Mesenteric fat pad (tissue), 1 donor: ENCODE measurements around the gene RASGRP3. TPM values are rescaled to one million over a fixed set of nuclear protein-coding genes. Genes with fewer than 3 reads are reported as not detected.

Experiments used
- DNase-seq: peaks from one replicate; pipeline ENCODE4 v3.0.0-alpha.2; 2020; ENCODE audit warnings: low spot score
- total RNA-seq: library from RNA; stranded (reverse); fragmentation: NEBNext Ultra II Directional; extraction: Animal tissue kit (Norgen Biotek cat#: 25700); gene quantifications from one replicate; pipeline ENCODE4 v1.2.1, GENCODE V29; 2021
- donor health status: DM: yes; HTN: yes; CAD: no.

The RASGRP3 gene
- total RNA-seq, 1 donor from 2014 or later: 16.1 TPM

DNA sequence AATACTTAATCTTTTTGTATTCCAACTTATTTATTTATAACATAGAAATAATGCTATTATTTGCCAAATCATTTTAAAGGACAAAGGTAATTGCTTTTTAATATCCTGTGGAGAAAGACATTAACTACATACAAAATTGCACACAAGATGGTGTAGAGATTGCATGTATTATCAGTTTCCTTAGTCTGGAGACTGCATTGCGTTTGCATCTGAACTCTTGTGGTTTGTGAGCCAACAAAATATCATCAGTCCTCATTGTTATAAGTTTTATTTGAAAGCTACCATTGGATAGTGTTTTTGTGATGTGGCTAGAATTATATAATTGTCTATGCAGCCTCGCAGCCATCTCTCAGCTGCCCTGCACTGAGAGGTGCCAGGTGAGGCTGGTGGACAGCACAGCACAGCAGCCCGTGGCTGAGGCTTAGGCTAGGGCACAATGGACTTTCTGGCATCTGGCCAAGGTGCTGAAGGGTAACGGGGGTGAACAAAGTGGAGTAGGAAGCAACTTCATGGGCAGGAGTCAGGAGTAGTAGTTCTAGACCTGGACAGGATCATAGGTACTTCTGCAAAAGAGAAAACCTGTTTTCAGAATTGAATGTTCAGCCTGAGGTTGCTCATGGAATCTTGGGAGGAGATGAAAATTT, 15.1 kb downstream of the RASGRP3 start:
- no peak for DNase-seq

DNA sequence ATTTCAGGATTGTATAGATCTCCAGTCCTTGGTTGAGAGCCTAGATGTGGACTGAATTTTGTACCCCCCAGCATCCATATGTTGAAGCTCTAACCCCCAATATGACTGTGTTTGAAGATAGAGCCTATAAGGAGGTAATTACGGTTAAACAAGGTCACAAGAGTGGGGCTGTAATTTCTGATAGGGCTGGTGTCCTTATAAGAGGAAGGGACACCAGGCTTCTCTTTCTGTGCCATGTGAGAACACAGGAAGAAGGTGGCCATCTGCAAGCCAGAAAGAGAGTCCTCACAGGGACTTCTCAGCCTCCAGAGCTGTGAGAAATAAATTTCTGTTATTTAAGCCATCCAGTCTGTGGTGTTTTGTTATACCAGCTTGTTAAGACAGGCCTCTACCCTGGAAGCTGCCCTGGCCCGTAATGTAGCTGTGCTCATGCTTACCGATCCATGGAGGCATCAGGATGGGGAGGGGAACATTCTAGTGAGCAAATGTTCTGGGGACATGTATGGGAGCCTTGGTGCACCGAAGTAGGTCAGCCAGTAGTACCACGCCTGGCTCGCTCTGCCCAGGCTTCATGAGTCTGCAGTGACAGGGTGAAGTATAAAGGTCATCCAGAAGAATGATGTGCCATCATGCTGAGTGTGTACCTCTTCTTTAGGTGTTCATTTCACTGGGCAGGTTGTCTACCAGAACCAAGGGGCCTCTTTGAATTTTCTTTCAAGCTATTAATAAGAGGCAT, 16.1 kb downstream of the RASGRP3 start:
- DNase-seq: no peak

DNA sequence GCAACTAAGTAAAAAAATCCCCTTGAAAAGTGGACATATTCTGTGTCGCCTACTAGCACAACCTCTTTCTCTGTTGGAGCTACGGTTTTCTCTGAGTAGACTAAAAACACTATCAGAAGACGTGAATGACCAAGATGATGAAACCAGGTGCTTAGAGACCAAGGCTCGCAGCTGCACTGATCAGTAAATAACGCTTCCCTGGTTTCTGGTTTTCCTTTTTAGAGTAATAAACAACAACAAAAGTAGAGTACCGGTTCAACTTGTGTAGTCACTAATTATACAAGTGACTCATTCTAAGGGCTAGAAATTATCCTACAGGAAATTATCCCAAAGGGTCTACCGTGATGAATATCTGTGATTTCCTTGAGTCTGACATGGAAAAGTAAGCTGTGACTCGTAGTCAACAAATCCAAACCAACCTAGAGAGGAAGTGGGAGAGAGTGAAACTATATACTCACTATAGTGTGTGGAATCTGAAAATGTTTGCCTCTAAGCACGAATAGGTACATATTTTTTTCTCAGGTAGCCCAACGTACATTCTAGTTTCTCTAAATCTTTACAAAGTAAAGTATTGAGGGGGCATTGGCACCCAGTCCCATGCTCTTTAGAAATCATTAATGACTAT, 17.8 kb downstream of the RASGRP3 start:
- DNase-seq: no peak

DNA sequence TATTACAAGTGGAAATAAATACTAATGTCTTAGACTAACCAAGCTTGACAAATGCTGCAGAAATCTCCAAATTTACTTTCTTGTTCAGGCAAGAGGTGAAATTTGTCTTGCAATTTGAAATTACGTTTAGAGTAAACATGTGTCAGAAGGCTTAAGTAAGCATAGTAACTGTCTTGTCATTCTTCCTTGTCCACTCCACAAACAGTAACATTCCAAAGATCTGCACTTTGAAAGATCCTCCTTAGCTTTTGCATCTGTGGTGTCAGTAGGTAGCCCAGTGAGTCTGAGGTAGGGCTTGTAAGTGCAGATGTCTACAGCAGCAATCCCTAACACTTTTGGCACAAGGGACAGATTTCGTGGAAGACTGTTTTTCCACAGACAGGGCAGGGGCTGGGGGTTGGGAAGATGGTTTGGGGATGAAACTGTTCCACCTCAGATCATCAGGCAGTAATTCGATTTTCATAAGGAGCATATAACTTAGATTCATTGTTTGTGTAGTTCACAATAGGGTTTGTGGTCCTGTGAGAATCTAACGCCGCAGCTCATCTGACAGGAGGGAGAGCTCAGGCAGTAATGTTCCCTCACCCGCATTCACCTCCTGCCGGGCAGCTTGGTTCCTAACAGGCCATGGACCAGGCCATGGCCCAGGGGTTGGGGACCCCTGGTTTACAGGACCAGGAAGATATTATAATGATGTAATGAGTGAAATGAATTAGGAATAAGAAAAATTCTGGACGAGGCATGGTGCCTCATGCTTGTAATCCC, 18.6 kb downstream of the RASGRP3 start:
- DNase-seq: no peak

DNA sequence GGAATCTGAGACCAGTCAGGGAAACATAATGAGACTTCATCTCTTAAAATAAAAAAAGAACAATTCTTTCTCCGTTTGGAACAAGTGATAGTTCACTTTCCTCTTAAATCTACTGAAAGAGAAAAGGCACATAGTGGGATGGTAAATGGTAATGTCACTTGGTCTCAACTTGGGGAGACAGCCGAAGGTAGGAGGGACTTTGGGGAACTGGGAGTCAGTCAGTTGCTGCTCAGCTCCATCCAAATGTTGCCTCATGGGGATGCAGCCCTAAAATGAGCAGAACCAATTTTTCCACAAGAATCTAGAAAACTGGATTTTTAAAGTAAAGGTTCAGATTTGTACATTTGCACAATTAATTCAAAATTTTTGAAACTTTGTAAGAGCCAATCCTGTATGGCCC, 19.2 kb downstream of the RASGRP3 start:
- no peak for DNase-seq

DNA sequence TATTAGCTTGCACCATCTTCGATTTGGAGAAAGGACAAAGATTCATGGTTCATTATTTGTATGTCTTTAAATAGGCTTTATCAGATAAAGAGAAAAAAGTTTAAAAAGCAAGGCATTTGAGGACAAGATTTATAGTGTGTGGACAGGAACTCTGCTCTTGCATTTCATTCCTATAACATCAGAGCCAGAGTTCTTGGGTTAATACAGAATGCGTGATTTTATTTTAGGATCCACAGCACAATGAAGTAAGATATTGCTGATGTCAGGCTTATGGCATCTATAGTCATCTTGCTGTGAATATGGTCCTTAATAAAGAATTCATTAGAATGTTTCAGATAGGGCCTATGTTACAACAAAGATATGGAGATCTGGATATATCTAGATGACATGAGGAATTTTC, 19.7 kb downstream of the RASGRP3 start:
- no peak for DNase-seq

DNA sequence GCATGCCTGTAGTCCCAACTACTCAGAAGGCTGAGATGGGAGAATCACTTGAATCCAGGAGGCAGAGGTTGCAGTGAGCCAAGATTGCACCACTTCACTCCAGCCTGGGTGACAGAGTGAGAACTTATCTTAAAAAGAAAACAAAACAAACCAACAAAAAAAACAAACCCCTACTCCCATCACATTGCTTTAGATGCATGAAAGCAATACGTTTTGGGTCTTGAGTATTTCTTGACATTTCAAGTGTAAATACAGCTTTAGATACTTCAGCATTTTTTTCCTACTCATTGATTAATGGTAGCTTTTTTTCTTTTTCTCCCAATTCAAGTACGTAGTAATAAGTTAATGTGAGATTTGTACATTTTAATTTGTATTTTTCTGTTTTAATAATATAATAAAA, 20.3 kb downstream of the RASGRP3 start:
- DNase-seq: no peak

DNA sequence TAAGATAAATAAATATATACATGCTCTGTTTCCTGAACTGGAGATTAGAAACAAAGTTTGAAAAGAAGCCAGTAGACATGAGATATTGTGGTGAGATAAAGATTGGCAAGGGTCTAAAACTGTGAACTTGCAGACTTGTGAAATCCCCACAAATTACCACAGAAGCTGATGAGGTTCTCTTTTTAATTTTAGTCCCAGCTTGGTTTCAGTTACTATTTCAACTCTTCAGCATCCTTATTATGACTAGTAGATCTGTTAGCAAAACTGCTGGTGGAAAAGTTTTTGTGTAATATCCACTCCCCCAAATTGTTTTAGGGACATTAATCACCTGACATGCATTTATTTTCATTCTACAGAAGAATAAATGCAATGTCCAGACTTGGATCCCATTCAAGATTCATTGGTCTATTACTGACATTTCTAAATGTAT, 20.8 kb downstream of the RASGRP3 start:
- DNase-seq: no peak

DNA sequence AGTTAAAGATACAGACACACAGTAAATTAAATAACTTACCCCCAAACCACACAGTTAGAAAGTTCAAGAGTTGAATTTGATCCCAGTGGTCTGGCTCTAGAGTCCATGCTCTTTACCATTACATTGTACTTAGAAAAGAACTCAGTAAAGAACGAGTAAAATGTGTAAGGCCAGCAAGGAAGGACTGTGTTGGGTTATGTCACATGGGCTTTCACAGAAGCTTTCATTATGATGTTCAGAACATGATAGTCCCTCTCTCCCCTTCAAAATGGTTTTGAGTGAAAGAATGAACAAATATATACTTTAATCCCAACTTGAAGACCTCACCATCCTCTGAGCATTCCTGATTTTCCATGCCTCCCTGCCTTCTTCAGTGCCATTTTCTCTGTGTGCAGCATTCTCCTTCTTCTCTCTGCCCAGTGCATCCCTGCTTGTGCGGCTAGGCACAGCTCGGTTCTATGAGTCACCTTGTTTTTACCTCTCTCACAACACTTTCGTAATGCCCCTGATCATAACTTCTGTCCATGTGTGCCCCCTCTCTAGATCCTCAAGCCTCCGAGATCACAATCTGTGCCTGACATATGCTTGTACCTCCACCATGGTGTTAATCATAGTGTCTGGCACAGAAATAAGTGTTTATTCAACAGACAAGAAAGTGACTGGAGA, 22.0 kb downstream of the RASGRP3 start:
- no peak for DNase-seq

DNA sequence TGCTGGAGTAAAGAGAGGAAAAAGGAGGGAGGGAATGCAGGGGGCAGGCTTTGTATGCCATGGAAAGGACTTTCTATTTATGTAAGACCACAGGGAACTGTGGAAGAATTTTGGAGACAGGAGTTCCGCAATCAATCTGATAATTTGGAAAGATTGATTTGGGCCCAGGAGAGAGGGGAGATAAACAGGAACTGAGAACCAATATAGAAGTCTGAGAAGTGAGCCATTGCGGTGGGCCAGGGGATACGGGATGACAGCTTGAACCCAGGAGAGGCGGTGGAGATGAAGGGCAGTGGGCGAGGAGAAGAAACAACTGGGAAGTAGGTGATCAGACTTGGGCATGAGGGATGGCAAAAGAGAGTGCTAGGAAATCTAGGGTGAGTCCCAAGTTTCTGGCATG, 23.7 kb downstream of the RASGRP3 start:
- DNase-seq: no peak

DNA sequence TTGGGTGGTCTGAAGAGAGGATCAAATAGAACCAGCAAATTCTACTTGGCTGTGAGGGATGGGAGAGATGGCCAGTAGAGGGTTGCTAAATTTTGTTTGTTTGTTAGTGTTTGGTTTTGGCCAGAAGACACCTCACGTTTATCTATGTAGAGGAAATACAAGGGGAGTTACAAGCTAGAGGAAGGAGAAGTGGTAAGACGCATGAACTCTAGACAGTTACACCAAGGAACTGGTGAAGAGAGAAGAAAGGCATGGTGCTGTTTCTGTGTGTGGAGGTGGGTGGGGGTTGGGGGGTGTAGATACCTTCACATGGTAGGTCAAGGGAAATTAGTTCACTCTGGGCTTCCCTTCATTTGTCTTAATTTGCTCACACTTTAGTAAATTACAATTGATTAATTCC, 25.6 kb downstream of the RASGRP3 start:
- no peak for DNase-seq

DNA sequence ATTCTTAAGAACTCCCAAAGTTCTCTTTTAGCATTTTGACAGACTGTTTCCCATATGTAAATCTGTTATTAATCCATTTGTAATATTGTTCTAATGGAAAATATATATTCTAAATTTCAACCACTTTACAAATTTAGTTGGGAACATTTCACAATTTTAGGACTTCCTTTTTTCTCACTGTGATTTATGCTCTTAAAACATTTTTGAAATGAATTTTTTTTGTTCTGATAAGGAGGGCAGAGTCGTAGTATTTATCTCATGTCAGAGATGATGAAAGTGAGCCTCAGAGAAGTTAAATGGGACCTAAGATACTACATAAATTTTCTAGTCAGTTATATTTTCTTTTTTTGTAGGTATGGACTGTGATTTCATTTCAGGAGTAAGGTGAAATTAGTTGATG, 26.6 kb downstream of the RASGRP3 start:
- DNase-seq: no peak

DNA sequence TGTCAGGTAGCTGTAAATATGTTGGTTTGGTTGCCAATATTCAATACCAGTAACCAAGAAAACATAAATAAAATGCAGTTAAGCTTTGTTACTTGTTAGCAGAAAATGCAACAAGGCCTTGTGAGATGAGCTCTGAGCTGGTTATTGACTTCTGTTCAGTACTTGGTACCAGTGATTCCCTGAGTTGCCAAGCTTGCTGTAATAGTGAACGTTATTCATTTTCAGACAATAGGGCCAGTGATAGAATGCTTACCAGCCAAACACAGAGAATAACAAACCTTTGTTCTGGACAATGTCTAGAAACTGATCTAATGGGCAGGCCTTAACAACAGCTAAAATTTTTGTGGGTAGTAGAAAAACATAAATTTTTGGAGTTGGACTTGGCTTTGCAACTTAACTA, 29.5 kb downstream of the RASGRP3 start:
- DNase-seq: no peak

DNA sequence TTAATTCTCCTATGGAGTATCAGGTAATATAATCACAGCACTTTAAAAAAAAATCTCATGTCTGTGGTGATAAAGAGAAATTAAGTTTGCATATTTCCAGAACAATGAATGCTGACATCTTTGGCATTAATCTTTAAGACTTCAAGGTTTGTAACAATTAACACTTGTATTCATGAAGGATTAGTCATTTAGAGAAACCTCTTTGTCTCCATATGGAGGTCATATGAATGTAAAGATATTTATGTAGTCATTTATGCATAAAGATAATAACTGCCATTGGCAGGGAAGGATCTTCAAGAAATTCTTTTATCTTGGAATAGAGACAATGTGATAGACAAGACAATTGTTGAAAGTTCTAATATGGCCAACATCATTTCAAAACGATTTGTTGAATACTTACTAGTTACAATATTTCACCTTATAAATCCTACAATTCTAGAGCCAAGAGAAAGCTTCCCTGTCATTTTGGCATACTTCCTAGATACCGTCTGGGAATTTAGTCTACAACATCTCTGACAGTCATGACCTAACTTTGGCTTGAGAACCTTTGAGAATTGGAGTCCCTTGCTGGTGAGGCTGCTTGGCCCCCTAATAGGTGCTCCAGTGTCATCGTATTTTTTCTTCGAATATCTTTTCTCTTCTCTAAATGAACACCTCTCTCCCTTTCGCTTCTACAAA, 33.6 kb downstream of the RASGRP3 start:
- DNase-seq: no peak

DNA sequence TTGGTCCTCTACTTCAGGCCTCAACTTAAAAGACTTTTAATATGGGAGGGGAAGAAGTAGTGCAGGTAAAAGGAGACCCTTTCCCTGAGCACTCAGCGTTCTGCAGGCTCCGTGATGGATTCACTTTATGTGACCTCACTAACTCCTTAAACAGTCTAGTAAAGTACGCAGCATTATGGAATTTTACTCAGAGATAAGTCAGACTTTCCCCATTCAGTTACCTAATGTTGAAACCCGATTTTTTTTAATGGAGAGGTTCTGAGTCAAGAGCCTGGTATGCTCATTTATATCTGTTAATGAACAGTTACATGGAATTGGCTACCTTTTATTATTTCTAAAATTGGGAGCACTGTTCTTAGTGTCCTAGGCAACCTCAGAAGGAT, 34.1 kb downstream of the RASGRP3 start:
- DNase-seq: no peak

DNA sequence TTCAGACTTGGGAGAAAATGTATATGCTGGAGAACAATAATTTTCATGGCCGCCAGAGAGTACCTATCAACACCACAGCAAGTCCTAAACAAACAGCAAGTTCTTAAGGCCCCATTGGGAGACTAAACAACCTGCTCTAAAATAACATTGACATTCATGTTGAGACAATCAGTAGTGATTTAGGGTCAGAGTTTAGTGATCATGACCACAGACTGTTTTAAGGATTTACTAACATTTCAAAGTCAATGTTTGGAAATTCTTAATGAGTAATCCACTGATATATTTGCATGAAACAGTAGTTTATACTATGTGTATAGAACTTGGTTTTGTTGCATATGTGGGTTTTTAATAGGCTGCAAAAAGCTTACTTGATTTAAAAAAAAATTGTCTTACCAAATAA, 34.7 kb downstream of the RASGRP3 start:
- no peak for DNase-seq

DNA sequence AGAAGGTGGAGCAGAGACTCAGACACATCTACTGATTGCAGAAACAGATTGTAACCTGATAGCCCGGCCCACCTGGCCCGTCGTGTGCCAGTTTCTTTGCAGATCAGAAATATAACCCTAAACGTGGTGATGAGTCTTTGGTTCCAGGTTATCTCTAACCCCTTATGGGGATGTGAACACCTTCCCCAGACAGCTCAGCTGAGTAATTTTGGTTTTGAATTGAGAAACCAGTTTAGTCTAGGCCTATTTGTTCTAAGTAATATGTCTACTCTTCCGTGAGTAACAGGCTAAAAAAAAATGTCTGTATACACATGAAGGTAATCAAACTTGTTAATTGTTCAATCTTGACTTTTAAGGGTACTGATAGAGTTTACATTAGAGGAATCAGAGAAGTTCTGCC, 35.7 kb downstream of the RASGRP3 start:
- DNase-seq: no peak

DNA sequence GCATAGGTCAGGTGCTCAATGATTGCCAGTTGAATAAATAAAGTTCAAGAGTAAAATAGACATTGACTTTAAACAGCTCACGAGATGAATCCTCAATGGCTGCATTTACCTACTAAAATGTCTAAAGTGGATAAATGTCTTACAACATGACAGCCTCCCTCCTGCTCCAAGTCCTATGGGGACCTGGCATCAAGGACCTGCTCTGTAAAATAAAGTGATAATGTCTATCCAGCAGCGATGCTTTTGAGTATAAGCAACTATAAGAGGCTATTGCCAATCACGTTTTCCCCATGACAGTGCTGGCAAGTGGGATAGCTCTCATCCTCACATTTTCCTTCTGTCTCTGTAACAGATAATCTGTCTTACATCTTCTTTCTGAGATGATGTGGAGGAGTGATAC, 37.0 kb downstream of the RASGRP3 start:
- no peak for DNase-seq

DNA sequence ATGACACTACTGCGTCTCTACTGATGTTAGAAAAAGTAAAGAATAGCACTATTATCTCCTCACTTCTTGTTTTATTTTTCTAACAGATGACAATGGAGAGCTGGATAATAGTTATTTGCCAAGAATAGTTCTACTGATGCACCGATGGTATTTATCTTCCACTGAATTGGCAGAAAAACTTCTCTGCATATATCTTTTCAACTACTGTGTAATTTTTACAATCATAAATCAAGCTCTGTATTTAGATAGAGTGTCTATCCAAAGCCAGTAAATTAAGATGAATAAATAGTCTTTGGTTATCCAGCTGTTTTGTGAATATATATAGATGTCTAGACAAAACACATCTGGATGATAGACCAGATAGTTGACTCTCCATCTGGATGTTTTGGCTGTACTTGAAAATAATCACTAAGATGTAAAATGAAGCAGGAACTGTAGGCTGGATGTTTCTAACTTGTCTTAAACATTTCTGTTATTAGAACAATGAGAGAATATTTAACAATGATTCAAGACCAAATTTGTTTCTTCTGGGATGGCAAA, 40.1 kb downstream of the RASGRP3 start:
- no peak for DNase-seq

DNA sequence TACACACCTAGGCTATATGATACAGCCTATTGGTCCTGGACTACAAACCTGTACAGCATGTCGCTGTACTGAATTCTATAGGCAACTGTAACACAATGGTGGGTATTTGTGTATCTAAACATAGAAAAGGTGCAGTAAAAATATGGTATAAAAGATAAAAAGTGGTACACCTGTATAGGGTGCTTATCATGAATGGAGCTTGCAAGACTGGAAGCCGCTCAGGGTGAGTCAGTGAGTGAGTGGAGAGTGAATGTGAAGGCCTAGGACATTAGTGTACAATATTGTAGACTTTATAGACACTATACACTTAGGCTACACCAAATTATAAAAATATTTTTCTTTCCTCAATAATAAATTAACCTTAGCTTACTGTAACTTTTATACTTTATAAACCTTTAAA, 41.8 kb downstream of the RASGRP3 start:
- no peak for DNase-seq

DNA sequence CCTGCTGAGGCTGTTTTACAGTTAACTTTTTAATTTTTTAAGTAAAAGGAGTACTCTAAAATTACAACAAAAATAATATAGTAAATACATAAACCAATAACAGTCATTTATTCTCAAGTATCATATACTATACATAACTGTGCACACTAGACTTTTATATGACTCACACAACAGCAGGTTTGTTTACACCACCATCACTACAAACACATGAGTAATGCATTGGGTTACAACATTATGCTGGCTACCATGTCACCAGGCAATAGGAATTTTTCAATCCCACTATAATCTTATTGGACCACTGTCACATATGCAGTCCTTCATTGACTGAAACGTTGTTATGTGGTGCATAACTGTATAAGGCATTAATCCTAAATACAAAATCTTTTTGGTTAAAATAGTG, 42.5 kb downstream of the RASGRP3 start:
- no peak for DNase-seq
